ENCODE data around the gene CERS5.
"Not testable (repeated sequence)": the region's sequence is repeated elsewhere in the genome, so short reads cannot be mapped to it uniquely, and the experiment has no call there.

CERS5 gene

GRCh38 chr12:50186681-50187080 is 19.5 kb upstream of the CERS5 start:
- DNase-seq (ENCODE audit: low spot score), result no peak

DNA sequence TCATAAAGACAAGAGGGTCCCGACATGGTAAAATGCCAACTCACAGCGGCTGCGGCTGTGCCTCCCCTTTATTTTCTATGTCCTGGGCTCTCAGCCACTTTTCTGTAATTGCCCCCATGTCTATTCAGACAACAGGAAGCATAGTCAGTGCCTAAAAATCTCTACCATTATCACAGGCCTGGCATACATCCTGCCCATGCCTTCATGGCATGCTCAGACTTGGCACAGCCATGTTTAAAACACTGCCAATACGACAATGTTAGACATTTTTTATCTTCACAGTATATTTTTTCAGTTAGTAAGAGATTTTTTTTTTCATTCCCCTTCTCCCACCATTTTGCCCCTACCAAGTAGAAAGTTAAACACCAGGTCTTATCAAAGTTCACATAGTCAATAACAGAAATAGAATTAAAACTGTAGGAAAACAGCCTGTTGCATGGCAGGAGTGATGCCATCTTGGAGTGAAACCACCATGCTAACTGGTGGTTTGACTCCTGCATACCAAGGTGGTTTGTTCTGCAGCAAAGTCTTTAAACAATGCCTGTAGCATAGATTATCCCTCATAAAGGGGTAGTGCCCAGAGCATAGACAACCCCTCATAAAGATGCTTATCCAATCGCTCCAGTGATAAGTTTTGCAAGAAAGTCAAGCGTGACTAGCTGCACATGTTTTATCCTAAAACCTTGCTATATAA is 18.9 kb upstream of the CERS5 start:
- no peak for DNase-seq (ENCODE audit: low spot score)

DNA sequence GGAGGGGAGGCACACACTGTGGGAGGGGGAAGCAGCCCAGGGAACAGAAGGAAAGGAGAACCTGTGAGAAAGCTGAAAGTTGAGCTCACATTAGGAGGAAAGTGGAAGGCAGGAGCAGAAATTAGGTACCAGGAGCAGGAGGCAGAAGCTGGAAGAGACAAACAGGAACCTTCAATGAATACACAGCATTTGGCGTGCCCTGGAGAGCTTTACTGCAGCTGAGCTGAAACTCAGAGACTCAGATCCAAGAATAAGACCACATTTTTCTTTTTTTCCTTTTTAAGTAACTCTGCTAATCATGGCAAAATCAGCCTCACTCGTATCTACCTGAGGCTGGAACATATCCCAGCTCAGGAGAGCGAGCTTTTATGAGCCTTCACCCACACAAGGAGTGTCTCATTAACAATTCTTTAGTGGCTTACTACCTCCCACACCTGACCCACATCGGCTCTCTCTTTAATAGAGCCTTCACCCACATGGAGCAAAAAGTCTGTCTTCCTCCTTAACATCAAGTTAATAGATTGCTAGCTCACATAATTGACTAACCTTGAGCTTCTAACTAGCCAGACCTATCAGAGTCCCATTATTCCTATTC is 18.2 kb upstream of the CERS5 start:
- no peak for DNase-seq (ENCODE audit: low spot score)

- DNase-seq (ENCODE audit: low spot score), result no peak
Measured at GRCh38 chr12:50184261-50184660, 17.1 kb upstream of the CERS5 start.

DNA sequence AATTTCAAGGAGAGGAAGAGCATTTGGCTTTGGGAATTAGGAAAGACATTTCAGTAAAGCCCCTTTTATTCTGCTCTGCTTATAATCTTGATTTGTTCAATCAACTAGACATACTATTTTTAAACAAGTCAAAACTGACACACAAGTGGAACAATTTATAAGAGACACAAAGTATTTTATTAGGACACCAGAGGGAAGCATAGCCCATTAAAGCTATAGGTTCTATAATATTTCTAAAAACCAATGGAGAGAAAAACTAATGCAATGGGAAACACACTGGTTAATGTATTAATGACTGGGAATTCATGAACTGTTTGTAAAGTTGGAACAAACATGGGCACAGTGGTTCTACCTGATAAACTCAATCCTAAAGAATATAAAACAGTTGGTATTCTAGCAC is 15.3 kb upstream of the CERS5 start:
- no peak for DNase-seq (ENCODE audit: low spot score)

DNA sequence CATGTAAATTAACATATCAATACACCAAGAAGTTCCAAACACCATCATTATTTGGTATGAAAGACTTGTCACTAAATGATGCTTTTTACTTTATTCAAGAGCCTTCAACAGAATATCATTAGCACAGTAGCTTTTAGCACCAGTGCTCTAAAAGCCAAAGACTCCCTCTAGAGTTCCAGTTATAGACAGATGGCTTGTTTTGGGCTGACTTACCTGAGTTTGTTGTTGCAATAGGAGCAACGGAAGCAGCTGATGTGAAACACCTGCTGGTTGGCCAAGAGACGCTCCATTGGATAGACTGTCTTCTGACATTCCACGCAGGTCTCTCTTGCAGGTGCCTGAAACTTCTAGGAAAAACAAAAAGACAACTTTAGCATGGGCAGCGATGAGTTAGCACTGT is 14.5 kb upstream of the CERS5 start:
- DNase-seq (ENCODE audit: low spot score), result no peak

GRCh38 chr12:50175716-50176026 is 8.5 kb upstream of the CERS5 start:
- no peak for DNase-seq (ENCODE audit: low spot score)

DNA sequence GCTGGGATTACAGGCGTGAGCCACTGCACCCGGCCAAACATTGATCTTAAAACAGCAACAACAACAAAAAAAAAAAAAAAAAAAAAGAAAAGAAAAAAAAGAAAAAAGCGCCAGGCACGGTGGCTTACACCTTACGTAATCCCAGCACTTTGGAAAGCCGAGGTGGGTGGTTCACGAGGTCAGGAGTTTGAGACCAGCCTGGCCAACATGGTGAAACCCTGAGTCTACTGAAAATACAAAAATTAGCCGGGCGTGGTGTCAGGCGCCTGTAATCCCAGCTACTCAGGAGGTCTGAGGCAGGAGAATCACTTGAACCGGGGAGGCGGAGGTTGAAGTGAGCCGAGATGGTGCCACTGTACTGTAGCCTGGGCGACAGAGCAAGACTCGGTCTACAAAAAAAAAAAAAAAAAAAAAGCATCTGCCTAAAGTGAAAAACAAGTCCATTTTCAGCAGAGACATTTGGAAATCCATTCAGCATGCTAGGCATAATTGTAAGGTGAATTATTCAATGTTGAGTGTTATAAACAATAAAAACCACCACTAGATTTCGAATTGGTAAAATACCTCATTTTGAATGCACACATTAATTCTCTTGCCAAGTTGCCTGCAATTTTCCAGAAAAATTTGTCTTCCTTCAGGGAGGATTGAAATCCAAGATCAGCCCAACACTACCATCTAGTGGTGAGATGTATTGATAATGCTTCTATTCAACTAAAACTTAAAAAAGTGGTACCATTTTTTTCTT is 8.0 kb upstream of the CERS5 start:
- DNase-seq (ENCODE audit: low spot score), result peak; percentile 83

DNA sequence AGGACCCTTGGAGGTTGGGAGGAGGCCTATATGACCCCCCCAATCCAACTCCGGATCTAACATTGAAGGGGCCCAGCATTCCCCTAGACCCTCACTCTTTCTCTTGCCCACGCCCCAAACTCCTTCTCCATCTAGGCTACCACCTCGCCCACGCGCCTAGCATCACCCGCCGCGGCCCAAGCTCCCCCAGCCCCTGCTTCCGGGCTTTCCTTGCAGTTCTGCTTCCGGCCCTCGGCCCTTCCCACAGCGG is 445 bp downstream of the CERS5 start:
- DNase-seq (ENCODE audit: low spot score), result peak; percentile 27

- no peak for DNase-seq (ENCODE audit: low spot score)
Measured at GRCh38 chr12:50164963-50165362, 2.2 kb downstream of the CERS5 start.

GRCh38 chr12:50162230-50162629 is 4.9 kb downstream of the CERS5 start:
- DNase-seq (ENCODE audit: low spot score), result no peak

DNA sequence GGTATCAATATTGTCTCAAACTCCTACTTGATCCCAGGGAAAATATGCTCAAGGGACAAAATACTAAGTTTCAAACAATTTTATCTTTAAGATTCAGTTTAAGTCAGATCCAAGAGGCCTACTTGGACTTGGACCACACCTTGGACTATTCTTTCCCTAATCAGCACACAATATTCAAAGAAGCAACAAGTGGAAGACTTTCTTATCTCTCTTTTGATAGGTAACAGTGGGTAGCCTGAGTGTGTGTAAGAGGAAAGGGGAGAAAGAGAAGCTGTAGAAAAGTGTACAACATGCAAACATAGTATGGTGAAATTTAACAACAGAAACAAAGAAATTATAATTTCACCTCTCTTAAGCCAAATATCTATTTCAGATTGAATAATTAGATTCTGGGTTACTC is 6.5 kb downstream of the CERS5 start:
- DNase-seq (ENCODE audit: low spot score), result no peak

GRCh38 chr12:50157259-50157658 is 9.9 kb downstream of the CERS5 start:
- DNase-seq (ENCODE audit: low spot score), result no peak

GRCh38 chr12:50156641-50157040 is 10.5 kb downstream of the CERS5 start:
- no peak for DNase-seq (ENCODE audit: low spot score)

- DNase-seq (ENCODE audit: low spot score), result not testable (repeated sequence)
Measured at GRCh38 chr12:50154947-50155346, 12.2 kb downstream of the CERS5 start.

DNA sequence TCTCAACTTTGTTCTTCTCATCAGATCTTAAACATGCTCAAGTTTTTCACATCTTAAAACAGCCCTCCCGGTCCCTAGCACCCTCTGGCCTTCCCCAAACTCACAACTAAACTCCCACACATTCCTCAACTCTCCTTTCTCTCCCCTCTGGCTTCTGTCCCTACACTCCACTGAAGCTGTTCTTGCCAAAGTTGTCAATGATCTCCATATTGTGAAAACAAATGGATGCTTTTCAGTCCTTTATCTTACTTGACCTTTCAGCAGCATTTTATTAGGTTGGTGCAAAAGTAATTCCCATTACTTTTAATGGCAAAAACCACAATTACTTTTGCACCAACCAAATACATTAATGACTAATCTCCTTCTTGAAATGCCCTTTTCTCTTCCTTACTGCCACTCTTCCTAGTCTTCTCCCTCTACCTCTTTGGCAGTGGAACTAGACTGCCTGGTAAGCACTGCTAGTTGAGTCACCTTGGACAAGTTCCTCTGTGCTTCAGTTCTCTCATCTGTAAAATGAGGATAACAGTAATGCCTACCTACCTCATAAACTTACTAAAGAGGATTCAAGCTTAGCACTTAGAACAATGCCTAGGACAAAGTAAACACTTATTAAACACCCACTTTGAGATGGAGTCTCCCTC is 16.0 kb downstream of the CERS5 start:
- no peak for DNase-seq (ENCODE audit: low spot score)

DNA sequence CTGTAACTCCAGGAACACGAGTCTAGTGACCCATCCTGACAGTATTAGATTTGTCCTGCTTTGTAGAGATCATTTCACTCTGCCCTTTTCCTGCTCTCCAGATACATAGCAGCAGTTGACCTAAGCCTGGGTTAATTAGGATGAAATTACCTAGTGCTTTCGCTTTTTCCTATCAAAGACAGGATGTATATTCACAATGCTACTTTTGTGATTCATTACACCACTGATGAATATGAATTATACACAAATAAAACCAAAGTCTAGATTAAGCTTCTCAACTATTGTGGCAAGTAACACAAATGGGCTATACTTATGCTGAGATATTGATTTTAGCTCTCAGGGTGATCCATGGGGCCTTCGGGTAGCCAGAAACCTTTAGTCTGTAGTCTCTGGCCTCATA is 17.9 kb downstream of the CERS5 start:
- no peak for DNase-seq (ENCODE audit: low spot score)

GRCh38 chr12:50148011-50148410 is 19.2 kb downstream of the CERS5 start:
- DNase-seq (ENCODE audit: low spot score), result not testable (repeated sequence)

DNA sequence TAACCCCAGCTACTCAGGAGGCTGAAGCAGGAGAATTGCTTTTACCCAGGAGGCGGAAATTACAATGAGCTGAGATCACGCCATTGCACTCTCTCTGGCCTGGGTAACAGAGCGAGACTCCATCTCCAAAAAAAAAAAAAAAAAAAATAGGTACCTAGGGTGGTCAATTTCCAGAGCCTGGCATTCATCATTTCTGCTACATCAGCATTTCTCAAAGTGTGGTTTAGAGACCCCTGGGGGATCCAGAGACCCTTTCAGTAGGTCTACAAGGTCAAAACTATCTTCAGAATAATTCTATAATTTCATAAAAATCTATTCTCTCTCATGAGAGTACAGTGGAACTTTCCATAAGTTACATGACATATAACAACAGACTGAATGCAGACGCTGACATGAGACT is 19.9 kb downstream of the CERS5 start:
- DNase-seq (ENCODE audit: low spot score), result no peak

DNA sequence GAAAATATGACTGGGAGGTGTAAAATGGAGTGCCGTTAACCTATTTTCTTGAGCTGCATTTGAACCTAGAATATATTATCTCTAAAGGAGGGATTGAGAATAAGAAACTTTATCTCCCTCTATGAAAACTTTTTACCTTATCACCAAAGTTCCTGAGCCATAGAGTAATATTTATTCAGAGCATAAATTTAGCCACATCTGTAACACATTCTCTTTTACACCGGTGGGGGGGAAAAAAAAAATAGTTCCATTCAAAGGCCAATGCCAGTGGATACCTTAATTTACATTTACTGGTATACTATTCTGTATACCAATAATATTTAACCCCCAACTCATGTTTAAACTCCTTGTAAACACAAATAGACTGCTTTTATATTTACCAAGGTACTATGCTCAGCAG is 21.7 kb downstream of the CERS5 start:
- no peak for DNase-seq (ENCODE audit: low spot score)

GRCh38 chr12:50142993-50143392 is 24.2 kb downstream of the CERS5 start:
- no peak for DNase-seq (ENCODE audit: low spot score)

- peak; percentile 49 for DNase-seq (ENCODE audit: low spot score)
Measured at GRCh38 chr12:50132505-50133135, 34.5 kb downstream of the CERS5 start.

GRCh38 chr12:50129290-50129689 is 37.9 kb downstream of the CERS5 start:
- DNase-seq (ENCODE audit: low spot score), result no peak

Data from Ammon's horn (tissue), 1 donor.